T-helper 22 cell (primary cell): ENCODE measurements around the gene APBA2.

Experiments
- DNase-seq: peaks from one replicate; pipeline ENCODE4 v3.0.0-alpha.2; 2020; ENCODE audit warnings: low read depth

APBA2 gene

DNA sequence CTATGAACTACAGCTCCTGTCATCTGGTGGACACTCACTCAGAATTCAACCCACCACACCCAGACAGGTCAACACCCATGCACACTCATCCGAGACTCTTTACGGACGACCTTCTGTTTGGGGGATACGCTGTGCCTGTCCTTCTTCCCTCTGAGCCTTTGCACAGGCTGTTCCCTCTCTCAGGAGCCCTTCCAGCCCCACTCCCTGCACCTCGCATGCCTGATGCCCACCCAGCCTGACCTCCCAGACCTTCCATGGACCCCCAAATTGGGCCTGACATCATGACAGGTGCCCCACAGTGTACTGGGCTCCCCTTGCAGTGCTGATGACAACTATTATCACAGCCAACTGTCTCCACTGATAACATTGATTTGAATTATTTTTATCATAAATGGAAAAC lies 248.0 kb downstream of the APBA2 start:
- no peak for DNase-seq

DNA sequence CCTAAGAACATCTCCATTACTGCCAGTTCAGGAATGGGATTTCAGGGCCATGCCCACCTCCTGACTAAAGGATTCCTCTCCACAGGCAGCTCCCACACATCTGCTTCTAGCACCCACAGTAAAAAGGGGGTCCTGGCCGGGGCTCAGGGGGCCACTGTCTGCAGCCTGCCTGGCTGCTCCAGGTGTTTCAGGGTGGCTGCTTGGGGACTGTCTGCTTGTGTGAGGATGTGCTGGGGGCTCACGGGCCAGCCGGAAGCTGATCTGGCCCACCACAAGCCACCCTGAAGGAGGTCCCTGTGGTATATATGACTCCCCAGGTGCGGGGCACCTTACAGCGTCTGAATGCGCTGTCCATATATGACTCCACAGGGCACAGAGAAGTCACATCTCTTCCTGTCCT lies 248.5 kb downstream of the APBA2 start:
- DNase-seq = no peak

DNA sequence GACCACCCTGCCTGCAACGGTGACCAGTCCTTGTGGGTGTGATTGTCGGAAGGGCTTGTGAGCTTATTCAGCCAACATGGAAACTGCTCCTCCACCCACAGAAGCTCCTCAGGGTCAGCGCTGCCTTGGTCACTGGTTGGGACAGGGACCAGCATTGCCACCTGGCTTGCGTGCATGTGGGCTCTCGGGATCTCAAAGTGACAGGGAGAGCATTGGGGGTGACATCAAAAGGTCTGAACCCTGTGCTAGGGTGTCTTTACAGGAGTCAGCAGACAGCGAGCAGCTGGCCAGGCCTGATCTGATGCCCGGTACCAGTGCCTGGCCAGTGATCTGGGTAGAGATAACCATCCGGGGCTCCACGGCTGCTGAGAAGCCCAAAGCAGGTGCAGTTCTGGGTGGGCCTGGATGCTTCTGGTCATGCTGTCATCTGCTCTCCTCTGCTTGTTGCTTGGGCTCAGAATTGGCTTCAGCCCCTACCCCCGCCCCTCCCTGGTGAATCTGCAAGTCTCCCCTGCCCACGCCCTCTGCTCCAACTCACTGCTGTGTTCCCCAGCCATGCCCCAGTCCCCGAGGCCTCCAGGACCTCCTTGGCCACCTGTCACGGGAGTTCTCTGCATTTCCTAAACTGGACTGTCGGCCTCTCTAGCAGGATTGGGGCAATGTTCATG lies 249.0 kb downstream of the APBA2 start:
- DNase-seq = no peak

DNA sequence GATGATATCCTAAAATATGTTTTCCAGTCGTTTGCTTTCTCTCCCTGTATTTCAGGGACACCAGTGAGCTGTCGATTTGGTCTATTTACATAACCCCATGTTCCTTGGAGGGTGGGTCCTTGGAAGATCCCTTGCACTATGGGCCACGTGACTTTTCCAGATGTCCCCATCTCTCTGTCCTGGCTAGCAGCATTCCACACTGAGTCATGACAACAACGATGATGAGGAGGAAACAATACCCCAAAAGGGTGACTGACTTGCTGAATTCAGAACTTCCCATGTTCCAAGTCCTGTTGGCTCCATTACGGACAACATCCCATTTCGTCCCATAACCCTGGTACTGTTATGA lies 249.5 kb downstream of the APBA2 start:
- no peak for DNase-seq

DNA sequence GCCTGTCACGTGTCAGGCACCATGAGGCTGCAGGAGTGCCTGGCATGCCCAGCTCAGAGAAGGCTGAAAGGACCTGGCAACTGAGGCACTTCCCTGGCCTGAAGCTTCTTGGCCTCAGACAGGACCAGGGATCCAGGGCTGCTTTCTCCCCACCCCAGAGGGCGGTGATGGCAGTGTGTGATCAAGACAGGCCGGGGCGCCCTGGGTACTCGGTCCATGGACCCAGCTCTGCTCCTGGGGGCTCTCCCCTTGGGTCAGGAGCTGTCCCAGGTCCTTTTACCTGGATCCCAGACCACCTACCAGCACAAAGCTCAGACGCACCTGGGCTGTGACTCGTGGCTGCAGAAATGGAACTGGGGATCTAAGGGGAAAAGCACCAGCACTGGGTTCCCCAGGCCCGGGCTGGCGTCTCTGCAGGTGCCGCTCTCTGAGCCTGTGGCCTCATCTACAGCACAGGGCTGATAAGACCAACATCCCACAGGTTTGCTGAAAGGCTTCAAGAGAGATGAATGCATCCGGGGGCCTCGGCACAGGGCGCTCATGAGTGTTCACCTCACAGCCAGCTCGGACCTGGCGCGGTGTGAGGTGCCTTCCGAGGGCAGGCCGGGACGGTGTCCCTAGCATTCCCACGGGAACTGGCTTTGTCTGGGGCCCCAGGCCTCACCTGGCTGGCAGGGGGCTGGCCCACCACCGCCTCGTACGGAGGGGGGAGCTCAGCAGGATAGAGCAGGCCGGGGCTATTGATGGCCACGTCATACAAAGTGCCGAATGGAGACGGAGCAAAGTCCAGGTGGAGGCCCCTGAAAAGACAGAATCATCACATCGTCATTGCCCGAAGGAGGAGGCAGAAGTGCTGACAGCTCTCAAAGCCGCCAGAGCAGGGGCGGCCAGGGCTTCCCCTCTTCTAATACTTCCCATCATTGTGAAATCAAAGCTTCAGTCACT lies 250.2 kb downstream of the APBA2 start:
- DNase-seq = no peak

DNA sequence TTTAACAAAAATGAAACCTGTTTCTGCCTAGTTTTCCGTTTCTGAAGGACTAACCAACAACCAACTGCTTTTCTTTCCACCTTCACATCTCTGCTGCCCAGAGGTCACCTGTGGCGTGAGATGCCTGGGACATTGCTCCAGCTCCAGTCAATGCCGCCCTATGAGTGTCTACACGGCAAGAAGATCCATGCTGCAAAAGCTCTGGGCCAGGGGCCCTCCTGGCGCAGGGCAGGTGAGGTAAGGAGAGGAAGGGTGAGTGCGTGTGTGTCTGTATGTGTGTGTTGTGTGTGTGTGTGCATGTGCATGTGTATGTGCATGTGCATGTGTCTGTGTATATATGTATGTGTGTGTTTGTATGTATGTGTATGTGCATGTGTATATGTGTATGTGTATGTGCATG lies 252.5 kb downstream of the APBA2 start:
- no peak for DNase-seq

DNA sequence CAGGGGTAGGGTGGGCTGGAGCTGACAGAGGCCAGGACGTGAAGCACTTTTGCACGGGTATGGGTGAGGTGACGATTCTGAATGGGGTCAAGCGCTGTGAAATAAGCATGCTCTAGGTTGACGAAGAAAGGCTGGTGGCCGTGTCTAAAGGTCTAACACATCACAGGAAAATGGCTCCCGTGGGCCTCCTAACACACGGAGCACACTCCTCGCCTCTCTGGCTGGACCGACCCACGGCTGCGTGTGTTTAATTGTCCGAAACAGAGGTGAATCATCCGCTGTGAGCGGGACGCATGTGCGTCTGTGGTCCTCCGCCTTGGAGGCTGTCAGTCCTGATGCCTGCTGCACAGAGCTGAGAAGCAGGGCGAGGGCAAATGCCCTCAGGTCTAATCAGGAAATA lies 253.3 kb downstream of the APBA2 start:
- DNase-seq = no peak

DNA sequence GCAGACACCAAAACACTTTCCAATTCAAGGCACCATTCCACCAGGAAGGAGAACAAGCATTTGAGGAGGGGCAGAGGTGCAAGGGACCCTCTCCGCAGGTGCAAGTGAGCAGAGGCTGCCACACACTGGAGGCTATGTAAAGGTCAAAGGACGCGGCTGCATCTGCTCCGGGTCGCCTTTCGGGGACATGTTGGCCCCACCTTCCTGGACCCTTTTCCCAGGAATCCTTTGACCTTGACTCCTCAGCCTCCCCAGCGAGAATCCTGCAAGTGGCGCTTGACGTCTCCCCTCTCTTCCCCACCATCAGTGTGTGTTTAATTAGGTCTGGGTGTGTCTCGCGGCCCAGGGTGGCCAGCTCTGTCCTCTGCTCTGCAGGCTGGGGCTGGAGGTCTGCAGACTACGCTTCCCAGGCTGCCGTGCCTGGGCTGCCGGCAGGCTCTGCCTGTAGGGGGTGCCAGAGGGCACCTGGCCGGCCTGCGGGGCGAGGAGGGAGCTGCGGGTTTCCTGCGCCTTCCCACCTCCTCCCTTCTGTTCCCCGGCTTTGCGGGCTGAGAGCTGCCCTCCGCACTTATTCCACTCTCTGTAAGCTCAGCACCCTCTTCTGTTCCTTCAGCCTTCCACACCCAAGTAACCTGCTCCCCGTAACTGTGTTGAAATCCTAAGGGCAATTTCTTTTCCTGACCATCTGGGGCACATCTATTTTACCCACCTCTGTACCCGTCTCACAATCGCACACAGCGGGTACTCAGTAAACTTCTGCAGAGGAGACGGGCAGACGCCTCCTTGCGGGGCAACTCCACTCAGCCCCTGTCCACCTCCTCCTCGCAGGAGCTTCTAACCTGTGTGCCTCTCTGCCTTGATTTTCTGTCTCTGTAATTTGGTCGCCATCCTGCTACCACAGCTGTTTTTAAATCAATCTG lies 254.0 kb downstream of the APBA2 start:
- no peak for DNase-seq

DNA sequence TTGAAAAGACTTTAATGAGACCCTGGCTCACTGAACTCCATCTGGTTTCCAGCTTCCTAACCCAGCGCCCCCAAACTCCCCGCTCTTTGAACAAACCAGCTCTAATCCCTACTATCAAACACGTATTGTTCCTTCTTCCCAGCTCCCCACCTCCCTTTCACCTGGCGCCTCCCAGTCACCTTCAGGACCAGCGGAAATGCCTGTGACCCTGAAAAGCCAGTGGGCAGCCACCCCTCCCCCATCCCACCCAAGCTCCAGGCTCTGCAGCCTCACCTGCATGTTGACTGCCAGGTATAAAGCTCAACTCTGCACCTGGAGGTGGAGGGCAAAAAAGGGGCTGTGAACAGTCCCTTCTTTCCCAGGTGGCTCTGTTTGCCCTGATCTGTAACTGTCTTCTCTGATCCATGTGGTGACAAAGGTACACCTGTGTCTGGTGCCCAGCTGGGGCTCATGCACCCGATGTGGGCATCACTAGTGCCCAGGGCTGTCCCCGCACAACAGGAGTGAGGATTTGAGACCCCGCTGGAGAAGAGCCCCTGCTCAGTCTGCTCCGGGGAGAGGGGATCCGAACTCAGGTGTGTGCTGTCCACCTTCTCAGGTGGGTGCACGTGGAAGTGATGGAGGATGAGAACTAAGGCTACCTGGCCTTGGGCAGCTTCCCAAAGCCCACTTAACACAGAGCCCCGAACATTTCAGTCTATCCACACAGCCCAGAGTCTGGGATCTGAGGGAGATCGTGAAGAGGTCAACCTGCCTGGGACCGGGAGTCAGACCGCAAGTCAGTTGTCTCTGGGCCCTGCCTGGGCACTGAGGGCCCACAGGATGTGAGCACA lies 254.9 kb downstream of the APBA2 start:
- DNase-seq = no peak

DNA sequence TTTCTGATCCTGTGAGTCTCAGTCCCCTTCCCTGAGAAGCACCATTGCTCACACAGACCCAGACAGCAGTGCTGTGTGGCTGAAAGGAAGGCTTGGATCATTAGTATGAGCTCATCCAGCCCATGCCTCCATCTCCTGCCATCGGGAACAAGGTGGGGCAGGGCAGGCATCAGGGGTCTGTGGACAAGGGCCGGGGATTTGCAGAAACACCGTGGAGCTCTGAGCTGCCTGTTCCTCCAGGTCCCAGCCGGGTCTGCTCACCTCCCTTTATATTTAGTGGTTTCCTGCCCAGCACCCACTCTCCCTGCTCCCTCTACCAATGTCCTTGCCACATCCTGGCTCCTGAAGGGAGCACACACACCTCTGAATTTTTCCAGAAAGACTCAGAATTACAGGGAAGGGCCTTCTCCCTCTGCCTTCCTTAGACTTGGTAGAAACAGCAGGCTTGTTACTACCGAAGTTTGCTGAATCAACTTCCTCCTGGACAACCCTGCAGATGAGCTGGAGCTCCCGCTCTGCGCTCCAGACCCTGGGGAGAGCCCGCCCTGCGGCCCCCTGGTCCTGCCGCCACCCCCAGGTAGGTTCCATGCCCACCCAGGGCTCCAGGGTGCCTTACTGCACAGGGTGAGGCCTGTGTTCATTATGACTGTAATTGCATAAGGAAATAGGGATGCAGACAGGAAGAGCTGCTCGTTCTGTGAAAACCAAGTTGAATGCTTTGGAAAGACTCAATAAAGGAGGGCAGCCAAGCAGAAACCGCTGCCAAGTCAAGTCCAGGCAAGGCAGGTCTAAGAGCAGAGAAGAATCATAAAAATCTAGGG lies 255.7 kb downstream of the APBA2 start:
- no peak for DNase-seq

DNA sequence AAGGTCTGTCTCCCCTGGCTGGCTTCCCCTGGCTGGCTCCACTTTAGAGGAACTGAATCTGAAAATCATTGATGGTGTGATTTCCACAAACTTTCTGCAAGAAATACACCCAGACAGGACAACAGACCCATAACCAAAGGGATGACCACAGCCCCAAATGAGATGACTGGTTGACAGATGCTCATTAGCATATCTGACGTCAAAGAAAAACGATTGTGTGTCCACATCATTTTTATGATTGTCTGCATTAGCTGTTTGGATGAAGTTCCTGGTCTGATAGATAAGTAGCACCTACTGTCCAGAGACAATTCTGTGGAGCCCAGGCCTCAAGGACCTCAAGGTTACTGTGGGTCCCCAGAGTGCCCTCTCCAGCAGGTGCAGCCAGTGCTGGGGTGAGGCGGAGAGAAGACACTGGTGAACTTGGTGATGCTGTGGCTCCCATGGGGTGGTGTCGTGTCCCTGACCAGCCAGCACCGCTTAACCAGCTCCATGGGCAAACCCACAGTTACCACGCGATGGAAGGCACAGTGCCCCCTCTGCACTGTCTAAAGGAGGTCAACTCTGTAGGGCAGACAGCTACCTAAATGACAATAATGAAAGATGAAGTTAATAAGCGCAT lies 256.5 kb downstream of the APBA2 start:
- no peak for DNase-seq

DNA sequence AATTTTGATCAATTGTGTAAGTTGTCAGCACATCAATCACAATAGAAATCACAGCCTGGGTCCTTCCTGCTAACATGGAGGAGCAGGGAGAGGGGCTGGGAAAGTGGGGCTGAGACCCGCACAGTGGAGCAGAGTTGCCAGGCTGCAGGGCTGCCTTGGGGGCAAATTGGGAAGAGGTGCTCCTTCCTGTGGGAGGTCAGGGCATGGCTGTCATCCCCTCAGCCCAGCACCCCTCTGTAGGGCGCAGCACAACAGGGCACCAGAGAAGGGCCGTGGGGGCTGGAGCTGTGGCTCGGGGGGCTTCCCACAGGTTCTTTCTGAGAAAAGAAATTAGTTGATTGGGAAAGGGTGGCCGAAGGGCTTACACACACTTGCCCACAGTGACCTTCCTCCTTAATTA lies 257.5 kb downstream of the APBA2 start:
- DNase-seq = no peak

DNA sequence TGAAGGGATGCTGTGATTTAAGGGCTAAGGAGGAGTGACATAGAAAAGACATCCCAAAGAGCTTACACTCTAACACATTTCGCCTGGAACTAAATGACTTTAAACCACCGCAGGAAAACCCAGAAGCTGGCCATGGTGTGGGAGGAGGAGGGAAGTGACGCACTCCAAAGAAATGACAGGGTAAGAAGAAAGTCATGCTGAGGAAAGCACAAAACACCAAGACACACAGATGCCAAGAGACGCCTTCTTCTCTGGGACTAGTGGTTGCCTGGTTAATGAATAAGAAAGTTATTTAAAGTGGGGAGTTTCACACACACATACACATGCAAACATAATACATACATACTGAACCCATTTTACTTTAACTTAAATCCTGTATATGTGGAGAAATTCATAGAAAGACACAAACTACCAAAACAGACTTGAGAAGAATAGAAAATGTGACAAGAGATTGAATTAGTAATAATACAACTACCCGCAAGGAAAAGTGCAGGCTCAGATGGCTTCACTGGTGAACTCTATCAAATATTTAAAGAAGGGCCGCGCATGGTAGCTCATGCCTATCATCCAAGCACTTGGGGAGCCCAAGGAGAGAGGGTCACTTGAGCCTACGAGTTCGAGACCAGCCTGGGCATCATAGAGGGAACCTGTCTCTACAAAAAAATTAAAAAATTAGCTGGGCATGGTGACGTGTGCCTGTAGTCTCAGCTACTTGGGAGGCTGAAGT lies 258.3 kb downstream of the APBA2 start:
- DNase-seq = no peak

DNA sequence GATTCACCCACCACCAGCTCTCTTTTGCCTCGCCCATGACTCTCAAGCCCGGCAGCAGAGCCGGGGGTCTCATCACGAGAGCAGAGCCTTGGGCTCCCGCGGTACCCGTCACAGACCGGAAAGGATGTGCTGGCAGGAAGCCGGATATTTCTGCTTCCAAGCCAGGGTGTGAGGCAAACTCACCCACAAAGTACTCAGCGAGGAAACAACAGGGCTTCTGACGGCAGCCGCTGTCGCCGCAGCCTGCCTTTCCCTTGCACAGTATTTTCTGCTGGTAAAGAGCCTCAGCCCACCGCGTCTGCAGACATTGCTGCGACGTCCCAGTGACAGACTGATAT lies 263.9 kb downstream of the APBA2 start:
- no peak for DNase-seq

DNA sequence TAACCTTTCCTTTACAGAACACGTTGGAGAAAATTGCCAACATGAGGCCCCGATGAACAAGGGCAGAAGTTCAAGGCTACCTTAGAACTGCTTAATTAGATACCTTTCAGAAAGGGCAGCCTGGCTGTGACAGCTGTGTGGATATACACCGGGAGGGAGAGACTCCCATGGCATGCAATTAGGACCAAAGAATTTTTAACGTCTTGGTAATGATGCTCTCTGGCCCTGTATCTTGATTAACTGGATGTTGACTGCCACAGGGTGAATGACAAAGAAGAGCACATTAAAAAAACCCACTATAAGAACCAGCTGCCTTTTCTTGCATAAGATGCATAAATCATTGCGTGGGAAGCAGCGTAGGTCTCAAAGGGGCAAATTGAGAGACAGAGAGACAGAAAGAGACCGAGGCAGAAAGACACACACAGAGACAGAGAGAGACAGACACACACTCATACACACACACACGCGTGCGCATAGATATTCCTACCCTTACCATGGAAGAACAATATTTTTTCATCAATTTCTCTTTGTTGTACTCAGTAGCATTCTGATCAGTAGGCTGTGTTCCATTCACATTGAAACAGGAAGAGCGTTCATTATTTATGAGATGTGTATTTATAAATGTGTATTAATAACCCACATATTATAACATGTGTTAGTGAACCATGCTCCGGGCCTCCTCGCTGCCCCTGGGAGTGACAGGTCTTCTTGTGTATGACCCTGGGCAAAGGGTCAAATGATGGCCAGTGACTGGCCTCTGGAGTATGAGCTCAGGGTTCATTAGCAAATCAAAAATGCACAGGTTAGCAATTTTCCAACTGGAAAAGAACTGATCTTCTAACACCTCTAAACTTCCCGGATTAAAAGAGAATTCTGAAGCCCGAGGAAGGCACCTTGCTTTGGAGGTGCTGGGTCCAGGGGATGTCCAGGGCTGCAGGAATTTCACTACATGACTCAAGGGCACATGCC lies 265.0 kb downstream of the APBA2 start:
- no peak for DNase-seq

DNA sequence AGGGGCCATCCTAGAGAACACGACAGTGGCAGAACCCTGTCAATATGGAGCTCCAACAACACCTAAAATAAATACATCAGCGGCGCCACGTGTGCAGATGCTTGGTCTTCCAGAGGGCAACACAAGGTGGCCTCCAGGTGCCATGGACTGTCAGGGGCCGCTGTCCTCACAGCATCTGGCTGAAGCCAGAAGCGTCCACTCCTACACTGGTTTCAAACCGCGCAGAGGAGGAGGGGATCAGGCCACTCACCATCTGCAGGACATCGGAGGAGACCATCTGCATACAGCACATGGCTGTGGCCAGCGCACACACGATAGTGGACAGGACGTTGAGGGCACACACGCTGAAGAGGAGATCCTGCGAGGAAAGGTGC lies 265.7 kb downstream of the APBA2 start:
- DNase-seq = no peak

DNA sequence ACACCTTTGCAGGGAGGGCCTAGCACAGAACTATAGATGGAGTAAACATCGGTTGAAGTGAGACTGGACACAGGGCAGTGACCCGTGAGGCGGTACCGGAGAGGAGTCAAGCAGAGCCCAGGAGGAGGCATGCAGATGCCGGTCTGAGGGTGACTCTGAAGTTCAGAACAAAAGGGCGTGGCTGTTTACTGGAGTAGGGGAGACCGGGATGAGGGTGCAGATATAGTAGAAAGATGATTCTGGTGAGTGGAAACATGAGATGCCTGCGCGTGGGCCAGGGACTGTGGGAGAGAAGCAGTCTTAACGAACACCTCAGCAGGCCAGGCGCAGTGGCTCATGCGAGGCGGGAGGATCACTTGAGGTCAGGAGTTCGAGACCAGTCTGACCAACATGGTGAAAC lies 270.7 kb downstream of the APBA2 start:
- no peak for DNase-seq

DNA sequence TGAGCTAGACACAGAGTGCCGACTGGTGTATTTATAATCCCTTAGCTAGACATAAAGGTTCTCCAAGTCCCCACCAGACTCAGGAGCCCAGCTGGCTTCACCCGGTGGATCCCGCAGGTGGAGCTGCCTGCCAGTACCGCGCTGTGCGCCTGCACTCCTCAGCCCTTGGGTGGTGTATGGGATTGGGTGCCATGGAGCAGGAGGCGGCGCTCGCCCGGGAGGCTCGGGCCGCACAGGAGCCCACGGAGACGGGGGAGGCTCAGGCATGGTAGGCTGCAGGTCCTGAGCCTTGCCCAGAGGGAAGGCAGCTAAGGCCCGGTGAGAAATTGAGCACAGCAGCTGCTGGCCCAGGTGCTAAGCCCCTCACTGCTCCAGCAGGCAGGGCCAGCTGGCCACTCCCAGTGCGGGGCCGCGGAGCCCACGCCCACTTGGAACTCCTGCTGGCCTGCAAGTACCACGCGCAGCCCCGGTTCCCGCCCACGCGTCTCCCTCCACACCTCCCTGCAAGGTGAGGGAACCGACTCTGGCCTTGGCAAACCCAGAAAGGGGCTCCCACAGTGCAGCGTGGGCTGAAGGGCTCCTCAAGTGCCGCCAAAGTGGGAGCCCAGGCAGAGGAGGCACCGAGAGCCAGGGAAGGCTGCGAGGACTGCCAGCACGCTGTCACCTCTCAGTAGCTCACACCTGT lies 274.1 kb downstream of the APBA2 start:
- DNase-seq = no peak
